ENCODE measurements around the gene CFAP20DC. TPM values are rescaled to one million over a fixed set of nuclear protein-coding genes. Genes with fewer than 3 reads are reported as not detected.

CFAP20DC gene
- total RNA-seq, 1 experiment from 2014 or later: 4.5 TPM

DNA sequence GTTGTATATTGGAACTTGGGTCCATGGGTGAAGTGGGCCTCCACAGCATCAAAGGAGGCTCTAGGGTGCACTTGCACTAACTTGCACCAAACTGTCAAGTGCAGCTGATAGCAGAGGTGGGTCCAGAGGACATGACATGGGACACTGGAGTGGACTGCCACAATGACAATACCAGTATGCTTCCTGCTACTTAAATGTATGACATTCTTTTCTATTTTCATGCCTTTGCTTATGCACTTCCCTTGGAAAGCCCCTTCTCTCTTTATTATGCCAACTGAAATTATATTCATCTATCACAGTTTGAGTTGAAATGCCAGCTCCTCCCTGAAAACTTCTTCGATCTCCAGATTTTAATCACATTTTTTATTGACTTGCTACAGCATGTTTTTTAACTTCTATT is 101.8 kb downstream of the CFAP20DC start:
- no peak overlapping the region for H2AK5ac ChIP-seq (ENCODE audit: insufficient read length, low read length)
- H3K4me1 ChIP-seq (ENCODE audit: insufficient read depth, low read length): no peaks in the 10 kb centered on the region
- no peak overlapping the region for H3K27ac Mint-ChIP-seq
- no peak overlapping the region for H3K14ac ChIP-seq (ENCODE audit: insufficient read depth, low read length)
- H2BK20ac ChIP-seq (ENCODE audit: low read depth, low read length, poor library complexity, severe bottlenecking): no peak overlapping the region
- no peak overlapping the region for H3K9ac ChIP-seq (ENCODE audit: extremely low read depth, insufficient read length, low read length)
- no peak overlapping the region for H3K27ac ChIP-seq (ENCODE audit: insufficient read length, low read depth, low read length)
- no peak overlapping the region for H4K5ac ChIP-seq (ENCODE audit: insufficient read length, low read depth, low read length)
- no peaks in the 10 kb centered on the region for H3K9me3 ChIP-seq (ENCODE audit: control insufficient read depth, low read depth, low read length)
- no peaks in the 10 kb centered on the region for H3K27me3 ChIP-seq (ENCODE audit: insufficient read depth, low read length)
- no peak overlapping the region for H2AFZ ChIP-seq (ENCODE audit: low read length)
- H3K23me2 ChIP-seq (ENCODE audit: insufficient read length, low read depth, low read length, poor library complexity, severe bottlenecking): no peaks in the 10 kb centered on the region
- no peaks in the 10 kb centered on the region for H3K4me1 Mint-ChIP-seq
- H3T11ph ChIP-seq (ENCODE audit: low read length): no peak overlapping the region
- no peaks in the 10 kb centered on the region for H3K79me2 ChIP-seq (ENCODE audit: insufficient read depth, low read length)
- DNase-seq: no peak
- no peak overlapping the region for H4K91ac ChIP-seq (ENCODE audit: insufficient read length, low read depth, low read length)
- H3K4me2 ChIP-seq (ENCODE audit: insufficient read depth, insufficient read length, low read length): no peak overlapping the region
- no peaks in the 10 kb centered on the region; a peak in 1 of 7 replicates for H3K36me3 Mint-ChIP-seq (ENCODE audit: insufficient read depth in 1 of 3, low read depth in 3 of 3)
- H3K27me3 Mint-ChIP-seq (ENCODE audit: low read depth): no peaks in the 10 kb centered on the region
- no peak overlapping the region for H2BK15ac ChIP-seq (ENCODE audit: low read depth, low read length)
- no peak overlapping the region for H4K8ac ChIP-seq (replicated peaks; ENCODE audit: insufficient read length, low read depth, low read length)
- no peak for TF ChIP-seq CTCF (conservative IDR thresholded peaks at IDR 0.05)
- no peak overlapping the region for H2BK120ac ChIP-seq (ENCODE audit: low read depth, low read length, poor library complexity, severe bottlenecking)
- no CpG with 5 or more reads among the region's 1 CpG for WGBS (ENCODE audit: extremely low coverage, insufficient read length, low lambda C conversion rate)
- H3K4ac ChIP-seq (ENCODE audit: low read depth, low read length): no peak overlapping the region
- H3K56ac ChIP-seq (ENCODE audit: insufficient read length, low read depth, low read length): no peak overlapping the region
- H3K9me3 Mint-ChIP-seq: no peaks in the 10 kb centered on the region; a peak in 1 of 5 replicates
- no peak overlapping the region for H3K23ac ChIP-seq (ENCODE audit: insufficient read length, low read depth, low read length)
- H4K20me1 ChIP-seq (ENCODE audit: control insufficient read depth, insufficient read depth, insufficient read length): no peaks in the 10 kb centered on the region
- no peaks in the 10 kb centered on the region for H3K79me1 ChIP-seq (ENCODE audit: insufficient read depth, low read depth, low read length, poor library complexity, severe bottlenecking)
- H2BK12ac ChIP-seq (ENCODE audit: insufficient read length, low read depth, low read length): no peak overlapping the region
- no peak overlapping the region for H2BK5ac ChIP-seq (ENCODE audit: insufficient read length, low read length)
- no peak overlapping the region for H3K4me3 Mint-ChIP-seq
- H3K18ac ChIP-seq (ENCODE audit: insufficient read length, low read depth, low read length): no peak overlapping the region
